Vagina (tissue), 2 donors: Measurements from ENCODE around the gene ZC2HC1C. TPM values are rescaled to one million over a fixed set of nuclear protein-coding genes. Genes with fewer than 3 reads are reported as not detected.

Experiments used
- DNase-seq, 2 donors: peaks; one replicate each; pipeline ENCODE4 v3.0.0-alpha.2; 2017; ENCODE audit errors: extremely low spot score in 2 of 2
- H3K27ac ChIP-seq: fragments of 200-600 bp; sonication (generic); one replicate; pipeline ENCODE4 v1.5.1; 2019
- H3K27me3 ChIP-seq: fragments of 200-600 bp; sonication (generic); one replicate; pipeline ENCODE4 v1.5.1; 2019
- H3K36me3 ChIP-seq, 2 donors: fragments of 200-600 bp; sonication (generic); one replicate each; pipeline ENCODE4 v1.5.1; 2017 to 2019
- H3K4me1 ChIP-seq: fragments of 200-600 bp; sonication (generic); one replicate; pipeline ENCODE4 v1.5.1; 2019
- H3K4me3 ChIP-seq, 2 donors: fragments of 200-600 bp; sonication (generic); 1 replicate in 1 of 2; 2 replicates in 1 of 2; pipeline ENCODE4 v1.5.1; 2016 to 2019
- H3K9me3 ChIP-seq: fragments of 200-600 bp; sonication (generic); one replicate; pipeline ENCODE4 v1.5.1; 2019
- CTCF ChIP-seq, 3 experiments: fragments of 450-650 bp in 2 of 3; fragments of 200-600 bp in 1 of 3; sonication (generic) in 1 of 3; IDR thresholded peaks; one replicate each; pipeline ENCODE4 v1.5.1; 2017 to 2019; ENCODE audit warnings: antibody characterized with exemption in 3 of 3, mild to moderate bottlenecking in 2 of 3, moderate library complexity in 2 of 3
- POLR2A ChIP-seq, 2 donors: fragments of 450-650 bp; IDR thresholded peaks; one replicate each; pipeline ENCODE4 v1.6.1; 2017; ENCODE audit warnings: antibody characterized with exemption in 2 of 2, mild to moderate bottlenecking in 2 of 2, moderate library complexity in 2 of 2
- POLR2AphosphoS5 ChIP-seq, 2 donors: sonication (generic); formaldehyde crosslinking; IDR thresholded peaks; one replicate each; pipeline ENCODE4 v1.9.0; 2017; ENCODE audit warnings: antibody characterized with exemption in 2 of 2, mild to moderate bottlenecking in 2 of 2, low read depth in 1 of 2; ENCODE audit not compliant: insufficient read depth in 1 of 2
- intact Hi-C: fragments of 100-400 bp; cut with DNase I; formaldehyde crosslinking; loops from one replicate; pipeline ENCODE4 v1.15.1; 2023
- small RNA-seq: library from RNA; depleted of rRNA; stranded (forward); fragments of <200 nt; gene quantifications from one replicate; pipeline ENCODE3, GENCODE V24; 2016
- total RNA-seq: library from RNA; depleted of rRNA; stranded (reverse); fragments of >200 nt; gene quantifications from one replicate; pipeline ENCODE4 v1.2.3, GENCODE V29; 2016

Gene ZC2HC1C
- total RNA-seq, 1 donor from 2014 or later = not detected

- H3K36me3 ChIP-seq = peaks cover 0 to 4% of the 10 kb centered on the region in 2 donors
- H3K4me3 ChIP-seq = peak overlapping the region; percentile 68 to 81
- no peaks in the 10 kb centered on the region for H3K9me3 ChIP-seq
- peak overlapping the region; percentile 89 for H3K27ac ChIP-seq
- H3K4me1 ChIP-seq = peaks cover 51% of the 10 kb centered on the region
- DNase-seq = no peak
- TF ChIP-seq POLR2A (IDR thresholded peaks at IDR 0.05) (no peak), POLR2AphosphoS5 (IDR thresholded peaks at IDR 0.05; ENCODE audit: insufficient read depth in 1 of 2, low read depth in 1 of 2) (no peak), CTCF (IDR thresholded peaks at IDR 0.05) (no peak)
- intact Hi-C loops = no loop called here
- no peaks in the 10 kb centered on the region for H3K27me3 ChIP-seq
These were observed 58.6 kb downstream of the ZC2HC1C start for GRCh38 chr14:75127903-75128595.

DNA sequence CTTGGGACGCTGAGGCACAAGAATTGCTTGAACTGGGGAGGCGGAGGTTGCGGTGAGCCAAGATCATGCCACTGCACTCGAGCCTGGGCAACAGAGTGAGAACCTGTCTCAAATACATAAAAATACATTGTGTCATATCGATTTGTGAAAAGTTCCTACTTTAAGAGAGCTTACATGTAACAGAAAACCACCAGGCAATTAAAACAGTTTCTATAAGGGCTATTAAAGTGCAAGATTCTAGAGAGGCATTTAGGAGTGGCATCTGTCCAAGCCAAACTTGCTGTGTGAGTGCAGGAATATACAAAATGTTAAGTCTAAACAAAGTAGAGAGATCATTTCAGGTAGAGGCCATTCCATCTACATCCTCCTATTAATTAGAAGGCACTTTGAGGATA is 59.2 kb downstream of the ZC2HC1C start:
- Histone ChIP-seq H3K27me3 (no peaks in the 10 kb centered on the region), H3K4me1 (peaks cover 46% of the 10 kb centered on the region), H3K4me3 (no peak overlapping the region), H3K27ac (no peak overlapping the region), H3K36me3 (peaks cover 4% of the 10 kb centered on the region in 2 donors), H3K9me3 (no peaks in the 10 kb centered on the region)
- intact Hi-C loops = no loop called here
- no peak for DNase-seq
- no peak for TF ChIP-seq CTCF (IDR thresholded peaks at IDR 0.05)
- no peak for TF ChIP-seq POLR2A (IDR thresholded peaks at IDR 0.05)
- TF ChIP-seq POLR2AphosphoS5 (IDR thresholded peaks at IDR 0.05; ENCODE audit: insufficient read depth in 1 of 2, low read depth in 1 of 2) = no peak

Small RNA genes lying within 50 kb of the gene (small RNA-seq; reads per million reads assigned to genes)
- gene HIF1AP1 (not detected), gene RNU6-689P (not detected)

Other genes with a start within 250 kb of the ZC2HC1C start
- gene PROX2, start 193.5 kb upstream of the ZC2HC1C start, total RNA-seq = not detected
- gene DLST, start 187.7 kb upstream of the ZC2HC1C start, total RNA-seq = 109 TPM
- gene RPS6KL1, start 146.4 kb upstream of the ZC2HC1C start, total RNA-seq = 2.0 TPM
- gene PGF, start 114.0 kb upstream of the ZC2HC1C start, total RNA-seq = 8.3 TPM
- 22.8 TPM for gene EIF2B2, start 66.7 kb upstream of the ZC2HC1C start, total RNA-seq
- 32.9 TPM for gene MLH3, start 18.2 kb upstream of the ZC2HC1C start, total RNA-seq
- 32.4 TPM for gene ACYP1, start 5.6 kb upstream of the ZC2HC1C start, total RNA-seq
- 58.4 TPM for gene NEK9, start 57.4 kb downstream of the ZC2HC1C start, total RNA-seq
- gene TMED10, start 107.0 kb downstream of the ZC2HC1C start, total RNA-seq = 249 TPM
- 884 TPM for gene FOS, start 209.2 kb downstream of the ZC2HC1C start, total RNA-seq